ENCODE measurements around the gene DRC7. TPM values are rescaled to one million over a fixed set of nuclear protein-coding genes. Genes with fewer than 3 reads are reported as not detected.

DRC7 gene
- total RNA-seq, 1 experiment from 2014 or later, result 0.72 TPM

GRCh38 chr16:57679767-57680482 lies 14.7 kb upstream of the DRC7 start:
- H3K27ac Mint-ChIP-seq, result no peak overlapping the region; a peak in 2 of 7 replicates
- Histone ChIP-seq H2AFZ (ENCODE audit: low read length) (no peak overlapping the region), H3K4ac (ENCODE audit: low read depth, low read length) (no peak overlapping the region), H3K56ac (ENCODE audit: insufficient read length, low read depth, low read length) (no peak overlapping the region), H2AK5ac (ENCODE audit: insufficient read length, low read length) (no peak overlapping the region), H3K9me3 (ENCODE audit: control insufficient read depth, low read depth, low read length) (no peaks in the 10 kb centered on the region), H2BK12ac (ENCODE audit: insufficient read length, low read depth, low read length) (no peak overlapping the region), H3K18ac (ENCODE audit: insufficient read length, low read depth, low read length) (no peak overlapping the region), H4K91ac (ENCODE audit: insufficient read length, low read depth, low read length) (no peak overlapping the region), H2BK120ac (ENCODE audit: low read depth, low read length, poor library complexity, severe bottlenecking) (no peak overlapping the region), H3K23ac (ENCODE audit: insufficient read length, low read depth, low read length) (no peak overlapping the region), H2BK15ac (ENCODE audit: low read depth, low read length) (no peak overlapping the region), H3T11ph (ENCODE audit: low read length) (no peak overlapping the region), H3K23me2 (ENCODE audit: insufficient read length, low read depth, low read length, poor library complexity, severe bottlenecking) (no peaks in the 10 kb centered on the region), H4K8ac (replicated peaks; ENCODE audit: insufficient read length, low read depth, low read length) (no peak overlapping the region), H4K20me1 (ENCODE audit: control insufficient read depth, insufficient read depth, insufficient read length) (no peaks in the 10 kb centered on the region), H3K14ac (ENCODE audit: insufficient read depth, low read length) (peak overlapping the region; percentile 61; the same call in 1 of the 2 replicates), H3K79me2 (ENCODE audit: insufficient read depth, low read length) (no peaks in the 10 kb centered on the region), H3K79me1 (ENCODE audit: insufficient read depth, low read depth, low read length, poor library complexity, severe bottlenecking) (no peaks in the 10 kb centered on the region), H3K4me2 (ENCODE audit: insufficient read depth, insufficient read length, low read length) (no peak overlapping the region), H3K27ac (ENCODE audit: insufficient read length, low read depth, low read length) (no peak overlapping the region), H3K4me1 (ENCODE audit: insufficient read depth, low read length) (peaks cover 4% of the 10 kb centered on the region; the same call in 1 of the 2 replicates), H3K27me3 (ENCODE audit: insufficient read depth, low read length) (no peaks in the 10 kb centered on the region), H2BK20ac (ENCODE audit: low read depth, low read length, poor library complexity, severe bottlenecking) (no peak overlapping the region), H4K5ac (ENCODE audit: insufficient read length, low read depth, low read length) (no peak overlapping the region), H2BK5ac (ENCODE audit: insufficient read length, low read length) (no peak overlapping the region), H3K9ac (ENCODE audit: extremely low read depth, insufficient read length, low read length) (no peak overlapping the region)
- H3K4me1 Mint-ChIP-seq, result peaks cover 2 to 47% of the 10 kb centered on the region in 2 experiments
- H3K27me3 Mint-ChIP-seq (ENCODE audit: low read depth), result peaks cover 12% of the 10 kb centered on the region
- no peak for TF ChIP-seq CTCF (conservative IDR thresholded peaks at IDR 0.05)
- H3K9me3 Mint-ChIP-seq, result no peaks in the 10 kb centered on the region
- peak; percentile 65 for DNase-seq
- no peaks in the 10 kb centered on the region for H3K36me3 Mint-ChIP-seq (ENCODE audit: insufficient read depth in 1 of 3, low read depth in 3 of 3)
- H3K4me3 Mint-ChIP-seq, result no peak overlapping the region
- no CpG with 5 or more reads among the region's 7 CpGs for WGBS (ENCODE audit: extremely low coverage, insufficient read length, low lambda C conversion rate)
